Measurements from ENCODE around the gene MUC6.

The MUC6 gene

GRCh38 chr11:1070594-1071462 lies 34.3 kb upstream of the MUC6 start:
- H3K9ac ChIP-seq (ENCODE audit: low read length), result no peak overlapping the region

GRCh38 chr11:1069740-1070139 lies 33.2 kb upstream of the MUC6 start:
- Histone ChIP-seq H3K9me3 (ENCODE audit: control insufficient read depth, low read depth, low read length) (no peaks in the 10 kb centered on the region), H3K27ac (ENCODE audit: low read length) (no peak overlapping the region), H3K4me1 (ENCODE audit: control insufficient read depth, low read depth, low read length) (no peaks in the 10 kb centered on the region), H3K9ac (ENCODE audit: low read length) (no peak overlapping the region), H3K4me3 (ENCODE audit: low read length) (no peak overlapping the region), H3K27me3 (ENCODE audit: control insufficient read depth, insufficient read depth, low read length) (no peaks in the 10 kb centered on the region), H3K36me3 (ENCODE audit: control insufficient read depth, low read depth, low read length) (no peaks in the 10 kb centered on the region)

More at GRCh38 chr11:1070594-1071462, 34.3 kb upstream of the MUC6 start:
- Histone ChIP-seq H3K27me3 (ENCODE audit: control insufficient read depth, insufficient read depth, low read length) (no peaks in the 10 kb centered on the region), H3K27ac (ENCODE audit: low read length) (no peak overlapping the region), H3K36me3 (ENCODE audit: control insufficient read depth, low read depth, low read length) (no peaks in the 10 kb centered on the region), H3K9me3 (ENCODE audit: control insufficient read depth, low read depth, low read length) (no peaks in the 10 kb centered on the region), H3K4me1 (ENCODE audit: control insufficient read depth, low read depth, low read length) (no peaks in the 10 kb centered on the region), H3K4me3 (ENCODE audit: low read length) (no peak overlapping the region)

GRCh38 chr11:1067812-1068496 lies 31.4 kb upstream of the MUC6 start:
- H3K9me3 ChIP-seq (ENCODE audit: control insufficient read depth, low read depth, low read length), result no peaks in the 10 kb centered on the region
- H3K36me3 ChIP-seq (ENCODE audit: control insufficient read depth, low read depth, low read length), result no peaks in the 10 kb centered on the region
- no peak overlapping the region for H3K4me3 ChIP-seq (ENCODE audit: low read length)
- H3K27me3 ChIP-seq (ENCODE audit: control insufficient read depth, insufficient read depth, low read length), result no peaks in the 10 kb centered on the region
- no peak overlapping the region for H3K9ac ChIP-seq (ENCODE audit: low read length)
- H3K4me1 ChIP-seq (ENCODE audit: control insufficient read depth, low read depth, low read length), result no peaks in the 10 kb centered on the region
- H3K27ac ChIP-seq (ENCODE audit: low read length), result no peak overlapping the region

GRCh38 chr11:1064167-1064566 lies 27.6 kb upstream of the MUC6 start:
- Histone ChIP-seq H3K4me3 (ENCODE audit: low read length) (no peak overlapping the region), H3K27ac (ENCODE audit: low read length) (no peak overlapping the region), H3K9me3 (ENCODE audit: control insufficient read depth, low read depth, low read length) (no peaks in the 10 kb centered on the region), H3K36me3 (ENCODE audit: control insufficient read depth, low read depth, low read length) (no peaks in the 10 kb centered on the region), H3K27me3 (ENCODE audit: control insufficient read depth, insufficient read depth, low read length) (no peaks in the 10 kb centered on the region), H3K9ac (ENCODE audit: low read length) (no peak overlapping the region), H3K4me1 (ENCODE audit: control insufficient read depth, low read depth, low read length) (no peaks in the 10 kb centered on the region)

- no peaks in the 10 kb centered on the region for H3K27me3 ChIP-seq (ENCODE audit: control insufficient read depth, insufficient read depth, low read length)
- H3K9me3 ChIP-seq (ENCODE audit: control insufficient read depth, low read depth, low read length), result no peaks in the 10 kb centered on the region
- no peak overlapping the region for H3K9ac ChIP-seq (ENCODE audit: low read length)
- no peak overlapping the region for H3K4me3 ChIP-seq (ENCODE audit: low read length)
- H3K36me3 ChIP-seq (ENCODE audit: control insufficient read depth, low read depth, low read length), result no peaks in the 10 kb centered on the region
- H3K27ac ChIP-seq (ENCODE audit: low read length), result no peak overlapping the region
- H3K4me1 ChIP-seq (ENCODE audit: control insufficient read depth, low read depth, low read length), result no peaks in the 10 kb centered on the region
Observed at GRCh38 chr11:1062075-1062820, 25.7 kb upstream of the MUC6 start.

- H3K27me3 ChIP-seq (ENCODE audit: control insufficient read depth, insufficient read depth, low read length), result no peaks in the 10 kb centered on the region
- no peaks in the 10 kb centered on the region for H3K4me1 ChIP-seq (ENCODE audit: control insufficient read depth, low read depth, low read length)
- no peak overlapping the region for H3K4me3 ChIP-seq (ENCODE audit: low read length)
- H3K36me3 ChIP-seq (ENCODE audit: control insufficient read depth, low read depth, low read length), result no peaks in the 10 kb centered on the region
- H3K27ac ChIP-seq (ENCODE audit: low read length), result no peak overlapping the region
- no peak overlapping the region for H3K9ac ChIP-seq (ENCODE audit: low read length)
- no peaks in the 10 kb centered on the region for H3K9me3 ChIP-seq (ENCODE audit: control insufficient read depth, low read depth, low read length)
Observed at GRCh38 chr11:1060852-1061616, 24.5 kb upstream of the MUC6 start.

- H3K9ac ChIP-seq (ENCODE audit: low read length), result no peak overlapping the region
- H3K4me3 ChIP-seq (ENCODE audit: low read length), result no peak overlapping the region
- H3K36me3 ChIP-seq (ENCODE audit: control insufficient read depth, low read depth, low read length), result no peaks in the 10 kb centered on the region
- H3K27me3 ChIP-seq (ENCODE audit: control insufficient read depth, insufficient read depth, low read length), result no peaks in the 10 kb centered on the region
- H3K4me1 ChIP-seq (ENCODE audit: control insufficient read depth, low read depth, low read length), result no peaks in the 10 kb centered on the region
- H3K9me3 ChIP-seq (ENCODE audit: control insufficient read depth, low read depth, low read length), result no peaks in the 10 kb centered on the region
- no peak overlapping the region for H3K27ac ChIP-seq (ENCODE audit: low read length)
Observed at GRCh38 chr11:1060410-1060809, 23.9 kb upstream of the MUC6 start.

- Histone ChIP-seq H3K9ac (ENCODE audit: low read length) (no peak overlapping the region), H3K27me3 (ENCODE audit: control insufficient read depth, insufficient read depth, low read length) (no peaks in the 10 kb centered on the region), H3K4me1 (ENCODE audit: control insufficient read depth, low read depth, low read length) (no peaks in the 10 kb centered on the region), H3K9me3 (ENCODE audit: control insufficient read depth, low read depth, low read length) (no peaks in the 10 kb centered on the region), H3K27ac (ENCODE audit: low read length) (no peak overlapping the region), H3K4me3 (ENCODE audit: low read length) (no peak overlapping the region), H3K36me3 (ENCODE audit: control insufficient read depth, low read depth, low read length) (no peaks in the 10 kb centered on the region)
Observed at GRCh38 chr11:1059759-1060158, 23.2 kb upstream of the MUC6 start.

GRCh38 chr11:1057806-1058205 lies 21.3 kb upstream of the MUC6 start:
- no peaks in the 10 kb centered on the region for H3K27me3 ChIP-seq (ENCODE audit: control insufficient read depth, insufficient read depth, low read length)
- no peak overlapping the region for H3K27ac ChIP-seq (ENCODE audit: low read length)

GRCh38 chr11:1055990-1056771 lies 19.7 kb upstream of the MUC6 start:
- Histone ChIP-seq H3K27ac (ENCODE audit: low read length) (no peak overlapping the region), H3K27me3 (ENCODE audit: control insufficient read depth, insufficient read depth, low read length) (no peaks in the 10 kb centered on the region), H3K4me3 (ENCODE audit: low read length) (no peak overlapping the region), H3K9me3 (ENCODE audit: control insufficient read depth, low read depth, low read length) (no peaks in the 10 kb centered on the region), H3K36me3 (ENCODE audit: control insufficient read depth, low read depth, low read length) (no peaks in the 10 kb centered on the region), H3K4me1 (ENCODE audit: control insufficient read depth, low read depth, low read length) (no peaks in the 10 kb centered on the region), H3K9ac (ENCODE audit: low read length) (no peak overlapping the region)

More at GRCh38 chr11:1057806-1058205, 21.3 kb upstream of the MUC6 start:
- H3K9ac ChIP-seq (ENCODE audit: low read length), result no peak overlapping the region
- H3K4me3 ChIP-seq (ENCODE audit: low read length), result no peak overlapping the region
- H3K9me3 ChIP-seq (ENCODE audit: control insufficient read depth, low read depth, low read length), result no peaks in the 10 kb centered on the region
- H3K36me3 ChIP-seq (ENCODE audit: control insufficient read depth, low read depth, low read length), result no peaks in the 10 kb centered on the region
- no peaks in the 10 kb centered on the region for H3K4me1 ChIP-seq (ENCODE audit: control insufficient read depth, low read depth, low read length)

Data from iPS-18a (cell line).